SK-N-MC (cell line): ENCODE results near the gene EIF4B.

Experiments used
- EZH2 ChIP-seq: fragments of 200-600 bp; sonication (generic); IDR thresholded peaks from one replicate; pipeline ENCODE4 v1.6.1; 2017; ENCODE audit warnings: antibody characterized with exemption
- FOXP2 ChIP-seq: optimal IDR thresholded peaks from 2 replicates; pipeline ENCODE3; 2011; ENCODE audit warnings: mild to moderate bottlenecking, moderate library complexity; ENCODE audit not compliant: insufficient read depth; ENCODE audit errors: extremely low read length, control extremely low read depth
- POLR2AphosphoS5 ChIP-seq: IDR thresholded peaks from 2 replicates; pipeline ENCODE4 v1.6.1; 2012; ENCODE audit warnings: mild to moderate bottlenecking, low read depth, low read length, borderline replicate concordance

DNA sequence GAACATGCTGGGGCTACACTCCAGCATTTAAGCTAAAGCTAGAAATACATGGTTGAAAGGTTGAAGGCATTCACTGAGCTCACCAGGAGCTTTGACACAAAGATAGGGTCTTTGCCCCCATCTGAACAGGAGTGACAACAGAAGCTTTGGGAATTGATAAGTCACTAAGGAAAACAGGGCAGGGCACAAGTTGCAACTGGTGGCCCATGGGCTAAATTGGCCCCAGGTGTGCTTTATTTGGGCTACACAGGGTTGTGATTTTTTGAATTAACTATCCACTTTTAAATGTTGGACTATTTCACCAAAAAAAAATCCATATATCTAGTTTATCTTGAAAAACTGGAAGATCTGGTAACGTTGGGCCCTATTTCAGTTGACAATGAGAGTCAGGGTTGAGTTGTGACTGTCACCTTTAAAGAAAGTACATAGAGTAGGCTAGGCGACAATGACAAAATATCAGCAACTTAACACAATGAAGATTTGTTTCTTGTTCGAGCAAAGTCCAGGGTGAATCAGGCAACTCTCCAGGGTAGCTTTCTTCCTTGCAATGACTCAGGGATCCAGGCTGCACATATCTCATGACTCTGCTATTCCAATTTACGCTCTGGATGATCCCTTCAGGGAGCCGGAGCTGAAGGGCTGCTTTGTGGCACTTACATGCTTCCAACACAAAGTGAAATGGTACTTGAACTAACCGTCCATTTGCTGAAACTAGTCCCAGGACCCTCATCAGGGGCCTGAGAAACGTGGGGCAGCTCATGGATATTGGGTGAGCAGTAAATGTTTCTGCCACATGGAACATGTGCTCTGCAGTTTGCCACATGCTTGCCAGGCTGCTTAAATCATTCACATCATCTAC, 13.3 kb upstream of the EIF4B start:
- TF ChIP-seq EZH2 (no peak), POLR2AphosphoS5 (no peak), FOXP2 (no peak)
